Fibroblast of mammary gland (primary cell): Measurements from ENCODE around the gene DNMBP.

Experiments used
- DNase-seq: peaks from one replicate; pipeline ENCODE4 v3.0.0-alpha.2; 2010; ENCODE audit warnings: low read depth
- H3K4me3 ChIP-seq: 2 replicates; pipeline ENCODE4 v1.5.1; 2011; ENCODE audit warnings: low read depth, mild to moderate bottlenecking, low read length, moderate library complexity; ENCODE audit not compliant: control insufficient read depth
- TF ChIP-seq, protein P1 (sequence below): conservative IDR thresholded peaks from 2 replicates; pipeline ENCODE4 v1.5.1; 2011; ENCODE audit warnings: low read depth, low read length, inconsistent platforms; ENCODE audit not compliant: control insufficient read depth, insufficient read depth

Gene DNMBP

DNA sequence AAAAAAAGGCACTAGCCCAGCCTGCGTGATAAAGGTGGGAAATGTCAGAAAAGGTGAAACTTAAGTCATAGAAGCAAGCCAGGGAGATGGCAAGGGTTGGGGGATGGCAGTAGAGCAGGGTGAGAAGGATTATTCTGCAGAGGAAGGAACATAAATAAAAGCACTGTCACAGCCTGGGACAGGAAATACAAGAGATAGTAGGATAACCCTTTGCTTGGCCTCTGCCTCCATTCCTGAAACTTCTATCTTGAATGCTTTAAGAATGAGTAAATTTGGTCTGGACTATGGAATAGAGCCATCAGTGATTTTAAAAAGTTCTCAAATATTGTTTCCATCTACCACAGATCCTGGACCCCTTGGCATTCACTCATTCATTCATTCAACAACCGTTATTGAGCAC is 177.3 kb downstream of the DNMBP start:
- no peak overlapping the region for H3K4me3 ChIP-seq
- no peak for DNase-seq
- TF ChIP-seq, protein P1, sequence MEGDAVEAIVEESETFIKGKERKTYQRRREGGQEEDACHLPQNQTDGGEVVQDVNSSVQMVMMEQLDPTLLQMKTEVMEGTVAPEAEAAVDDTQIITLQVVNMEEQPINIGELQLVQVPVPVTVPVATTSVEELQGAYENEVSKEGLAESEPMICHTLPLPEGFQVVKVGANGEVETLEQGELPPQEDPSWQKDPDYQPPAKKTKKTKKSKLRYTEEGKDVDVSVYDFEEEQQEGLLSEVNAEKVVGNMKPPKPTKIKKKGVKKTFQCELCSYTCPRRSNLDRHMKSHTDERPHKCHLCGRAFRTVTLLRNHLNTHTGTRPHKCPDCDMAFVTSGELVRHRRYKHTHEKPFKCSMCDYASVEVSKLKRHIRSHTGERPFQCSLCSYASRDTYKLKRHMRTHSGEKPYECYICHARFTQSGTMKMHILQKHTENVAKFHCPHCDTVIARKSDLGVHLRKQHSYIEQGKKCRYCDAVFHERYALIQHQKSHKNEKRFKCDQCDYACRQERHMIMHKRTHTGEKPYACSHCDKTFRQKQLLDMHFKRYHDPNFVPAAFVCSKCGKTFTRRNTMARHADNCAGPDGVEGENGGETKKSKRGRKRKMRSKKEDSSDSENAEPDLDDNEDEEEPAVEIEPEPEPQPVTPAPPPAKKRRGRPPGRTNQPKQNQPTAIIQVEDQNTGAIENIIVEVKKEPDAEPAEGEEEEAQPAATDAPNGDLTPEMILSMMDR, result no peak

- no peak for DNase-seq
- no peak overlapping the region for H3K4me3 ChIP-seq
- TF ChIP-seq, protein P1, result no peak
Measured at GRCh38 chr10:99828464-99828863, 181.3 kb downstream of the DNMBP start.

DNA sequence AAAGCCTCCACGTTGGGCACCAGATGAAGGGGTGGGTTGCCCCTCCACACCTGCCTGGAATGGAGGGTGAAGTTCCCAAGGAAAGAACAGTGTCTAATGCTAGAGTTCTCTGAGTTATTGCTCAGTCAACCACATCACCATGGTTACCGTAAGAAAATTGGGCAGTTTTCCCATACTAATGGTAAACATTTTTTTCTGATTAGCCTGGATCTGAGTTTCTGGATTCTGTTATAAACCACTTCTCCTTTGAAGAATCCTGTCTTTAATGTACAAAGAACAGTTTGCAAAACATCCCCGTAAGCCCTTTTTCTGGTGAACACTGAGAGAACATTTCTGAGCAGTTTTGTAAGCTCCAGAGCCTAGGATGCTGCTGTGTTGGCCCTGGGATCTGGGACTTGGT is 181.8 kb downstream of the DNMBP start:
- DNase-seq, result peak; percentile 76
- TF ChIP-seq, protein P1, result no peak
- H3K4me3 ChIP-seq, result no peak overlapping the region
